ENCODE data around the gene COPRS.

The COPRS gene

DNA sequence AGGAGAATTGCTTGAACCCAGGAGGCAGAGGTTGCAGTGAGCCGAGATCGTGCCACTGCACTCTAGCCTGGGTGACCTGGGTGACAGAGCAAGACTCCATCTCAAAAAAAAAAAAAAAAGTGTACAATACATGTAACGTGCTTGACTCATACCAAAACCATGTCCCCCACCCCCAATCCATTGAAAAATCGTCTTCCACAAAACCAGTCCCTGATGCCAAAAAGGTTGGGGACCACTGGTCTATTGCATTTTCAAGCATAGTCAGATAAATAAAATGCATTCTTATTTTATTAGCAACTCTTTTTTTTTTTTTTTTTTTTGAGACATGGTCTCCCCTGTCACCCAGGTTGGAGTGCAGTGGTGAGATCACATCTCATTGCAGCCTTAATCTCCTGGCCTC is 52.1 kb downstream of the COPRS start:
- no peak for DNase-seq

DNA sequence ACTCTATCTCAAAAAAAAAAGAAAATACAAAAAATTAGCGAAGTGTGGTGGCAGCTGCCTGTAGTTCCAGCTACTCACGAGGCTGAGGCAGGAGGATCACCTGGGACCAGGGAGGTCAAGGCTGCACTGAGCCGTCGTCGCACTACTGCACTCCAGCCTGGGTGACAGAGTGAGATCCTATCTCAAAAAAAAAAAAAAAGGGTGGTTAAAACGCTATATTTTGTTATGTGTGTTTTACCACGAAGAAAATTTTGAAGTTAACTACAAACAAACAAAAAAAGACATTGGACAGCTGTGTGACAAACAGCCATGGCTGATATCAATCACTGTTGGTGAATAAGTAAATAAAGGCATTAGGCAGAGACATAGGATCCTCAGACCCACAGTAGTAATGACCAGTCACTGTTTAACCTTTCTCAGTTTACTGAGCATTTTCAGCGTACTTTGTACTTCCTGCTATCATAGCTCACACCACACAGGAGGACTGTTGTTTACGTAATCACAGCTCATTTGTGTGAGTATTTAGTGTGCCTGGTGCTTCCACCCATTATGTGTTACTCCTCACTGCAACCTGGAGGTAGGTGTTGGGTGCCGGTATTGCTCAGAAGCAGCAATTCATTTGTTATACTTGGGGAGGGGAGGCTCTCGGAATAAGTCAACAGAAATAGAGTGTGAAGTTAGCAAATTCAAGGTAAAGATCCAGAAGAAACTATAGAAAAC is 55.4 kb downstream of the COPRS start:
- no peak for DNase-seq

DNA sequence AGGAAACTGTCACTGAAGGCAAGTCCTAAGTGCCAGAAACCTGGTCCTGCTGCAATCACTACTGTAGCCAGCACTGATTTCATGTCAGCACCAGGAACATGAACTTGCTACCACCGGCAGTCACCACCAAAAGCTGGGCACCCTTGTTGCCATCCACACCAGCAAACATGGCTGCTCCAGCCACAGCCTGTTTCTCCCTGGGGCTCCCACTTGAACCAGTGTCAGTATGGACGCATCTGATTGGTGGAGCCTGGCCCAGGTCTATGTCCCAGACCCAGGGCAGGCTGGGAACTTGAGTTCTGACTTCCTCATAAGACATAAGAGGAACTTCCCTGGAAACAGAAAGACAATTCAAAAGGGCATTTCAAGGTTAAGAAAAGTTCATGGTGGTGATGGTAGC is 56.5 kb downstream of the COPRS start:
- no peak for DNase-seq
